H1 (cell line): ENCODE results near the gene KCNG3. TPM values are rescaled to one million over a fixed set of nuclear protein-coding genes. Genes with fewer than 3 reads are reported as not detected.

Experiments
- CTCF ChIA-PET: fragments of 300-600 bp; sonication (Branson Sonifier 250); formaldehyde crosslinking; loops from one replicate; lab custom pipeline; 2021; ENCODE audit not compliant: partially characterized antibody; lab: Charles Lee
- POLR2A ChIA-PET: fragments of 300-600 bp; sonication (Branson Sonifier 250); formaldehyde crosslinking; loops from one replicate; lab custom pipeline; 2021; ENCODE audit warnings: inconsistent platforms; ENCODE audit not compliant: partially characterized antibody; lab: Charles Lee
- DNase-seq, 2 experiments: peaks; one replicate each; pipeline versions ENCODE4 v3.0.0 to v3.0.0-alpha.2; 2010 to 2022; ENCODE audit warnings: low spot score in 2 of 2, low read depth in 1 of 2, mixed read lengths in 1 of 2
- FAIRE-seq: peaks from 2 replicates; lab custom pipeline; 2011; peaks lifted over from hg19 to GRCh38; lab: Jason Lieb, UNC
- H2AFZ ChIP-seq: 2 replicates; pipeline ENCODE4 v1.8.1; 2012; ENCODE audit warnings: low read length, inconsistent platforms
- H2AK5ac ChIP-seq: 2 replicates; pipeline ENCODE4 v1.6.1; 2013; ENCODE audit warnings: low read depth, low read length
- H2BK120ac ChIP-seq: replicated peaks from 2 replicates; pipeline ENCODE3; 2013; ENCODE audit warnings: low read depth, low read length, inconsistent platforms
- H2BK12ac ChIP-seq: 2 replicates; pipeline ENCODE4 v1.6.1; 2013; ENCODE audit warnings: low read depth, low read length
- H2BK15ac ChIP-seq: 2 replicates; pipeline ENCODE4 v1.6.1; 2013; ENCODE audit warnings: low read length
- H2BK20ac ChIP-seq: 2 replicates; pipeline ENCODE4 v1.6.1; 2013; ENCODE audit warnings: low read length
- H2BK5ac ChIP-seq: 2 replicates; pipeline ENCODE4 v1.6.1; 2013; ENCODE audit warnings: low read depth, low read length
- H3K14ac ChIP-seq: 2 replicates; pipeline ENCODE4 v1.6.1; 2013; ENCODE audit warnings: inconsistent platforms; ENCODE audit not compliant: insufficient read length
- H3K18ac ChIP-seq: 2 replicates; pipeline ENCODE4 v1.6.1; 2013; ENCODE audit warnings: low read length; ENCODE audit errors: extremely low read depth
- H3K23ac ChIP-seq: 2 replicates; pipeline ENCODE4 v1.6.1; 2013; ENCODE audit warnings: inconsistent platforms; ENCODE audit not compliant: insufficient read length
- H3K23me2 ChIP-seq: 2 replicates; pipeline ENCODE4 v1.6.1; 2013; ENCODE audit warnings: low read depth, low read length
- H3K27ac ChIP-seq: 2 replicates; pipeline ENCODE4 v1.6.1; 2011; ENCODE audit warnings: low read depth, low read length, inconsistent platforms
- H3K27me3 ChIP-seq, 4 experiments: replicated peaks in 1 of 4; 1 replicate in 1 of 4; 2 replicates in 3 of 4; pipeline versions ENCODE4 v1.6.1 to v1.8.1; 2011 to 2013; ENCODE audit warnings: low read length in 3 of 4, mild to moderate bottlenecking in 3 of 4, inconsistent platforms in 2 of 4, mixed read lengths in 2 of 4, moderate library complexity in 1 of 4; ENCODE audit not compliant: control insufficient read depth in 3 of 4, insufficient read depth in 3 of 4; ENCODE audit errors: extremely low read depth in 1 of 4
- H3K36me3 ChIP-seq, 4 experiments: 2 replicates each; pipeline versions ENCODE4 v1.6.1 to v1.8.1; 2011 to 2013; ENCODE audit warnings: mild to moderate bottlenecking in 4 of 4, low read length in 3 of 4, moderate library complexity in 2 of 4, control low read depth in 1 of 4, inconsistent platforms in 1 of 4; ENCODE audit not compliant: insufficient read depth in 4 of 4, control insufficient read depth in 2 of 4
- H3K4ac ChIP-seq: replicated peaks from 2 replicates; pipeline ENCODE3; 2013; ENCODE audit warnings: low read length, low read depth, mixed read lengths, inconsistent platforms; ENCODE audit not compliant: insufficient read length
- H3K4me1 ChIP-seq, 4 experiments: replicated peaks in 1 of 4; 1 replicate in 1 of 4; 2 replicates in 3 of 4; pipeline versions ENCODE4 v1.6.1 to v1.8.1; 2011 to 2013; ENCODE audit warnings: low read length in 3 of 4, inconsistent platforms in 2 of 4, mixed read lengths in 1 of 4; ENCODE audit not compliant: insufficient read depth in 4 of 4, control insufficient read depth in 3 of 4
- H3K4me2 ChIP-seq, 2 experiments: 2 replicates each; pipeline versions ENCODE4 v1.6.1 to v1.8.1; 2011 to 2013; ENCODE audit warnings: low read depth in 2 of 2, low read length in 2 of 2, control low read depth in 1 of 2, inconsistent platforms in 1 of 2, mild to moderate bottlenecking in 1 of 2; ENCODE audit not compliant: insufficient read depth in 1 of 2
- H3K4me3 ChIP-seq, 4 experiments: fragments of 200-600, 300-600 bp in 1 of 4; sonication (generic), shearing (Covaris generic), sonication (Bioruptor Twin) in 1 of 4; 2 replicates each; pipeline versions ENCODE4 v1.5.1 to v1.8.1; 2011 to 2016; ENCODE audit warnings: low read length in 4 of 4, low read depth in 3 of 4, control low read depth in 2 of 4, inconsistent platforms in 2 of 4, mild to moderate bottlenecking in 2 of 4, mixed read lengths in 1 of 4, moderate library complexity in 1 of 4; ENCODE audit not compliant: insufficient read depth in 2 of 4; ENCODE audit errors: extremely low read depth in 1 of 4
- H3K56ac ChIP-seq: replicated peaks from 2 replicates; pipeline ENCODE3; 2013; ENCODE audit warnings: low read depth, mild to moderate bottlenecking, mixed read lengths, low read length, inconsistent platforms; ENCODE audit not compliant: insufficient read length
- H3K79me1 ChIP-seq: 2 replicates; pipeline ENCODE4 v1.6.1; 2013; ENCODE audit warnings: low read depth, low read length, control low read depth
- H3K79me2 ChIP-seq, 2 experiments: 2 replicates each; pipeline versions ENCODE4 v1.6.1 to v1.8.1; 2012 to 2013; ENCODE audit warnings: low read length in 2 of 2, mild to moderate bottlenecking in 2 of 2, inconsistent platforms in 1 of 2; ENCODE audit not compliant: insufficient read depth in 2 of 2, control insufficient read depth in 1 of 2
- H3K9ac ChIP-seq, 4 experiments: replicated peaks in 1 of 4; 1 replicate in 1 of 4; 2 replicates in 3 of 4; pipeline versions ENCODE4 v1.6.1 to v1.8.1; 2011 to 2013; ENCODE audit warnings: low read depth in 3 of 4, low read length in 3 of 4, control low read depth in 2 of 4, mild to moderate bottlenecking in 2 of 4, moderate library complexity in 2 of 4, inconsistent platforms in 1 of 4; ENCODE audit errors: extremely low read depth in 1 of 4
- H3K9me3 ChIP-seq, 2 experiments: 2 replicates each; pipeline versions ENCODE4 v1.6.1 to v1.8.1; 2012 to 2013; ENCODE audit warnings: mild to moderate bottlenecking in 2 of 2, moderate library complexity in 2 of 2, control low read depth in 1 of 2, inconsistent platforms in 1 of 2, low read depth in 1 of 2, low read length in 1 of 2, mixed read lengths in 1 of 2; ENCODE audit not compliant: insufficient read depth in 2 of 2
- H4K20me1 ChIP-seq, 2 experiments: replicated peaks in 1 of 2; 2 replicates each; pipeline versions ENCODE3 to v1.8.1; 2011 to 2013; ENCODE audit warnings: inconsistent platforms in 2 of 2, low read length in 2 of 2, mild to moderate bottlenecking in 1 of 2; ENCODE audit not compliant: insufficient read depth in 2 of 2, control insufficient read depth in 1 of 2
- H4K5ac ChIP-seq: 2 replicates; pipeline ENCODE4 v1.6.1; 2013; ENCODE audit warnings: low read length, low read depth, mixed read lengths, inconsistent platforms; ENCODE audit not compliant: insufficient read length
- H4K8ac ChIP-seq: 2 replicates; pipeline ENCODE4 v1.8.0; 2013; ENCODE audit warnings: mild to moderate bottlenecking, moderate library complexity, low read length, inconsistent platforms; ENCODE audit not compliant: insufficient read depth; ENCODE audit errors: extremely low read depth
- H4K91ac ChIP-seq: replicated peaks from 2 replicates; pipeline ENCODE3; 2013; ENCODE audit warnings: low read length, mixed read lengths, inconsistent platforms; ENCODE audit not compliant: insufficient read length
- ASH2L ChIP-seq: fragments of 200-600, 300-600 bp; sonication (generic); IDR thresholded peaks from one replicate; pipeline ENCODE4 v1.7.1; 2017; ENCODE audit warnings: low read length
- CBX5 ChIP-seq: fragments of 300-800, 300-1000 bp; sonication (generic); IDR thresholded peaks from 2 replicates; pipeline ENCODE4 v1.7.1; 2016; ENCODE audit warnings: antibody characterized with exemption, low read length, low read depth
- CREB1 ChIP-seq: IDR thresholded peaks from 2 replicates; pipeline ENCODE4 v1.6.1; 2012; ENCODE audit warnings: inconsistent platforms
- CTBP2 ChIP-seq: IDR thresholded peaks from 2 replicates; pipeline ENCODE4 v1.7.0; 2011; ENCODE audit warnings: borderline replicate concordance, mild to moderate bottlenecking, moderate library complexity, mixed read lengths, low read length; ENCODE audit not compliant: insufficient read depth, insufficient read length
- HDAC2 ChIP-seq, 2 experiments: fragments of 300-600 bp in 1 of 2; sonication (generic) in 1 of 2; IDR thresholded peaks; 2 replicates each; pipeline ENCODE4 v1.6.1; 2011 to 2012; ENCODE audit warnings: low read depth in 2 of 2, low read length in 2 of 2, mild to moderate bottlenecking in 2 of 2, moderate library complexity in 2 of 2, borderline replicate concordance in 1 of 2, inconsistent platforms in 1 of 2
- JUND ChIP-seq: IDR thresholded peaks from 2 replicates; pipeline ENCODE4 v1.6.1; 2011; ENCODE audit warnings: mild to moderate bottlenecking, improper control_type of control experiment, low read length
- NANOG ChIP-seq: IDR thresholded peaks from 2 replicates; pipeline ENCODE4 v1.6.1; 2011; ENCODE audit warnings: low read length, low read depth, mild to moderate bottlenecking, inconsistent platforms; ENCODE audit not compliant: insufficient read depth, poor library complexity, severe bottlenecking
- PHF8 ChIP-seq: fragments of 200-600 bp; sonication (generic); conservative IDR thresholded peaks from 2 replicates; pipeline ENCODE4 v1.7.1; 2012; ENCODE audit warnings: low read depth, mild to moderate bottlenecking, inconsistent platforms, low read length, moderate library complexity
- POU5F1 ChIP-seq: IDR thresholded peaks from 2 replicates; pipeline ENCODE4 v1.6.1; 2011; ENCODE audit warnings: low read depth, mild to moderate bottlenecking, low read length, moderate library complexity
- SP2 ChIP-seq: IDR thresholded peaks from 2 replicates; pipeline ENCODE4 v1.6.1; 2012; ENCODE audit warnings: mild to moderate bottlenecking, low read length, inconsistent platforms
- TAF1 ChIP-seq: IDR thresholded peaks from 2 replicates; pipeline ENCODE4 v1.6.1; 2011; ENCODE audit warnings: mild to moderate bottlenecking, low read depth, low read length
- YY1 ChIP-seq: IDR thresholded peaks from 2 replicates; pipeline ENCODE4 v1.6.1; 2011; ENCODE audit warnings: low read depth, mild to moderate bottlenecking, low read length
- WGBS, 2 experiments: shearing (Covaris generic) in 1 of 2; methylation state at CpG; one replicate each; pipeline versions ENCODE4 v1.1.6 to v1.1.7; 2013 to 2015; ENCODE audit warnings: low lambda C conversion rate in 2 of 2, mixed read lengths in 2 of 2, inconsistent platforms in 1 of 2, low coverage in 1 of 2, missing lambda C conversion rate in 1 of 2; ENCODE audit not compliant: insufficient replicate concordance in 2 of 2, insufficient coverage in 1 of 2, insufficient read length in 1 of 2; ENCODE audit errors: extremely low coverage in 1 of 2, missing lambda C conversion rate in 1 of 2; 5-methylcytosine and 5-hydroxymethylcytosine counted together
- polyA plus RNA-seq, 7 experiments: library from polyadenylated mRNA; depleted of rRNA in 3 of 7; stranded (reverse) in 5 of 7; unstranded in 2 of 7; fragments of >200 nt in 5 of 7; fragments of 200-250 nt in 2 of 7; gene quantifications; 1 replicate in 5 of 7; 2 replicates in 1 of 7; 4 replicates in 1 of 7; pipeline versions ENCODE4 v1.2.1 to v1.2.3, GENCODE V29; 2011 to 2013; ENCODE audit warnings: missing spikeins in 2 of 7, mixed read lengths in 2 of 7
- total RNA-seq: library from RNA; stranded (reverse); fragmentation: NEBNext Ultra II Directional; extraction: Animal tissue kit (Norgen Biotek cat#: 25700); gene quantifications from 2 replicates; pipeline ENCODE4 v1.2.1, GENCODE V29; 2021

Gene KCNG3
- total and polyA plus RNA-seq, 2 of the 8 experiments (the other 6 are each of a cell fraction or from before 2014, with no cell fraction given) = 8.1 to 21.3 TPM

DNA sequence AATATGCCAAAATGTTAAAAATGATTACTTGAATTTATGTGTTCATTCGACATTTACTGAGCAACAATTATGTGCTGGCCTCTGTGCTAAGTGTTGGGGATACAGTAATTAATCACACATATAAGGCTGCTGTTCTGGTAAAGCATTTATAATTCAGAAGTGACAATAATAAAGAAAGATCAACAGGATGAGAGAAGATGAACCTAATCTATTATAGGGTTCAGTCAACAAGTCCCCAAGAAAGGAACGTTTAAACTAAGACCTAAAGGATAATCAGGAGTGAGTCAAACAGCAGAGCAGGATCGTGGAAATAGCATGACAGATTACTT lies 72.7 kb downstream of the KCNG3 start:
- H3K79me2 ChIP-seq = peaks cover 0 to 61% of the 10 kb centered on the region in 2 experiments; a peak in 2 of 4 replicates
- no peak overlapping the region for H2BK5ac ChIP-seq
- no peak overlapping the region for H2BK20ac ChIP-seq
- no peak overlapping the region for H4K5ac ChIP-seq
- H3K4me2 ChIP-seq = no peak overlapping the region
- H3K27ac ChIP-seq = no peak overlapping the region
- ChIA-PET CTCF (no interaction called here), POLR2A (no interaction called here)
- H3K4me3 ChIP-seq = no peak overlapping the region
- no peaks in the 10 kb centered on the region for H3K27me3 ChIP-seq
- no peak overlapping the region for H3K9ac ChIP-seq
- FAIRE-seq (no peak), DNase-seq (no peak)
- H2BK120ac ChIP-seq = no peak overlapping the region
- H2BK15ac ChIP-seq = no peak overlapping the region
- no peak overlapping the region for H2AK5ac ChIP-seq
- H3K18ac ChIP-seq = no peak overlapping the region
- no peak overlapping the region for H3K4ac ChIP-seq
- no peak overlapping the region for H4K91ac ChIP-seq
- H2BK12ac ChIP-seq = no peak overlapping the region
- H3K56ac ChIP-seq = no peak overlapping the region
- H3K23ac ChIP-seq = no peak overlapping the region
- H3K36me3 ChIP-seq = no peaks in the 10 kb centered on the region; a peak in 1 of 8 replicates
- H2AFZ ChIP-seq = no peak overlapping the region
- H3K4me1 ChIP-seq = peaks cover 0 to 4% (median 0%) of the 10 kb centered on the region in 4 experiments; a peak in 2 of 7 replicates
- H3K79me1 ChIP-seq = peaks cover 4% of the 10 kb centered on the region; the same call in 1 of the 2 replicates
- H3K9me3 ChIP-seq = no peaks in the 10 kb centered on the region
- H4K20me1 ChIP-seq = peaks cover 0 to 4% of the 10 kb centered on the region in 2 experiments
- H4K8ac ChIP-seq = no peak overlapping the region
- no peaks in the 10 kb centered on the region for H3K23me2 ChIP-seq
- H3K14ac ChIP-seq = no peak overlapping the region
- whole genome bisulfite sequencing, 2 experiments = 92% methylated on average over 3 of the region's 3 CpGs; no CpG with 5 or more reads in 1 of the 2 experiments
- no peak for TF ChIP-seq ASH2L
- no peak for TF ChIP-seq SP2
- TF ChIP-seq TAF1 = no peak
- TF ChIP-seq HDAC2 (IDR thresholded peaks at IDR 0.05; ENCODE audit: borderline replicate concordance in 1 of 2, low read depth in 2 of 2, low read length in 2 of 2) = no peak
- TF ChIP-seq PHF8 = no peak
- TF ChIP-seq POU5F1 = no peak
- no peak for TF ChIP-seq NANOG
- no peak for TF ChIP-seq YY1
- TF ChIP-seq CTBP2 = no peak
- TF ChIP-seq CREB1 = no peak
- TF ChIP-seq CBX5 = no peak
- TF ChIP-seq JUND = no peak
